CD4-positive, alpha-beta memory T cell (primary cell): Measurements from ENCODE around the gene SLC6A17. TPM values are rescaled to one million over a fixed set of nuclear protein-coding genes. Genes with fewer than 3 reads are reported as not detected.

Experiments
- CTCF ChIA-PET: fragments of 350-600 bp; sonication (Branson Sonifier 250); formaldehyde crosslinking; loops from one replicate; lab custom pipeline; 2021; ENCODE audit warnings: inconsistent platforms; ENCODE audit not compliant: partially characterized antibody; lab: Charles Lee
- POLR2A ChIA-PET: fragments of 350-600 bp; sonication (Branson Sonifier 250); formaldehyde crosslinking; loops from one replicate; lab custom pipeline; 2021; ENCODE audit not compliant: partially characterized antibody; lab: Charles Lee
- DNase-seq, 5 donors: peaks; one replicate each; pipeline versions ENCODE4 v3.0.0 to v3.0.0-alpha.2; 2020 to 2022; ENCODE audit warnings: mixed read lengths in 1 of 5
- H3K27ac ChIP-seq: one replicate; pipeline ENCODE4 v1.7.0; 2013; ENCODE audit warnings: low read depth, low read length
- H3K27me3 ChIP-seq: 2 replicates; pipeline ENCODE4 v1.7.0; 2013; ENCODE audit warnings: mild to moderate bottlenecking, low read length, moderate library complexity; ENCODE audit not compliant: insufficient read depth
- H3K36me3 ChIP-seq: 2 replicates; pipeline ENCODE4 v1.7.0; 2013; ENCODE audit warnings: mild to moderate bottlenecking, low read length, moderate library complexity; ENCODE audit not compliant: insufficient read depth
- H3K4me1 ChIP-seq: 2 replicates; pipeline ENCODE4 v1.7.0; 2013; ENCODE audit warnings: mild to moderate bottlenecking, low read length, moderate library complexity; ENCODE audit not compliant: insufficient read depth
- H3K4me3 ChIP-seq, 2 donors: one replicate each; pipeline ENCODE4 v1.7.0; 2013; ENCODE audit warnings: low read length in 2 of 2, mild to moderate bottlenecking in 1 of 2
- H3K9me3 ChIP-seq, 2 donors: one replicate each; pipeline ENCODE4 v1.7.0; 2013; ENCODE audit warnings: low read length in 2 of 2, control low read depth in 1 of 2; ENCODE audit not compliant: control insufficient read depth in 1 of 2
- H3K27ac Mint-ChIP-seq, 7 donors: one replicate each; pipeline ENCODE4 v1.8.0; 2020 to 2021; ENCODE audit warnings: mixed read lengths in 7 of 7, mild to moderate bottlenecking in 6 of 7, inconsistent platforms in 3 of 7, moderate library complexity in 3 of 7
- H3K27me3 Mint-ChIP-seq, 2 donors: one replicate each; pipeline ENCODE4 v1.8.0; 2020 to 2021; ENCODE audit warnings: mixed read lengths in 2 of 2
- H3K36me3 Mint-ChIP-seq, 2 donors: one replicate each; pipeline ENCODE4 v1.8.0; 2020 to 2021; ENCODE audit warnings: mixed read lengths in 2 of 2, inconsistent platforms in 1 of 2, mild to moderate bottlenecking in 1 of 2
- H3K4me1 Mint-ChIP-seq, 4 donors: one replicate each; pipeline ENCODE4 v1.8.0; 2020 to 2021; ENCODE audit warnings: mixed read lengths in 4 of 4, mild to moderate bottlenecking in 1 of 4
- H3K4me3 Mint-ChIP-seq, 8 donors: one replicate each; pipeline ENCODE4 v1.8.0; 2020 to 2021; ENCODE audit warnings: mixed read lengths in 8 of 8, mild to moderate bottlenecking in 7 of 8, moderate library complexity in 6 of 8, inconsistent platforms in 3 of 8
- H3K9me3 Mint-ChIP-seq, 8 donors: one replicate each; pipeline ENCODE4 v1.8.0; 2020 to 2021; ENCODE audit warnings: mixed read lengths in 8 of 8, mild to moderate bottlenecking in 5 of 8, inconsistent platforms in 3 of 8, moderate library complexity in 1 of 8
- intact Hi-C: fragments of 100-400 bp; cut with micrococcal nuclease; formaldehyde crosslinking; loops from one replicate; pipeline ENCODE4 v1.15.1; 2023
- polyA plus RNA-seq, 2 donors: library from polyadenylated mRNA; unstranded; fragments of 300-500 nt; fragmentation: Illumina TruSeq; gene quantifications; one replicate each; pipeline ENCODE4 v1.2.3, GENCODE V29; 2021
- total RNA-seq, 2 experiments: library from RNA; stranded (reverse); gene quantifications; one replicate each; pipeline ENCODE4 v1.2.3, GENCODE V29; 2021

Gene SLC6A17
- total and polyA plus RNA-seq, 4 experiments from 2014 or later, result not detected

DNA sequence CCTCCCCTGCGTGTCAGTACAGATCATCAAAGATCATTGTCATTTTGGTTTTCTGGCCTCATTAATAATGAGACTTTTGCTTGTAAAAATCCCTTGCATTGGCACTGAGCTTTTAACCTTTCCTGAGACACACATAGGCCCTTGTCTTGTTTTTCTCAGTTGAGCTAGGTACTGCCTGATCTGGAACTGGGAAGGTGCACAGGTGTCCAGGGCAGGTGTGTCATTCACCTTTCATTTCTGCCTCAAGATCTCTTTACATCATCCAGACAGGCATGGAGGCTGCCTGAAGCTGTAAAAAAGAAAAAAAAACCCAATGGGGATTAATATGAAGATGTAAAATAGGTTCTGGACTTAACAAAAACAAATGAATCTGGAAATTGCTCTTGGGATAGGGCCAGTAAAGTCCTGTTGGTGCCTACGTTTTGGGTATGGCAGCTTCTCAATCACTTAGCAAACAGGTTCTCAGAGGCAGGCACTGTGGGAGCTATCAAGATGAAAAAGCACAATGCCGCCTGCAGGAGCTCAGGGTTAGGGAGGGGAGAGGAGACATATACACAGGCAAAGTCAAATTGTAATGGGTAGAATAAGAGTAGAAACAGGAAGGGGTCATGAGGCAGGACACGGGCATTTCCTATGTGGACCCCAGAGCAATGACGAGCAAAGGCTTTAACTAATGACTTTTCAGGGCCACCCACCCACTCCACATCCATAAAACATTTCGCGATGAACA lies 58.8 kb downstream of the SLC6A17 start:
- intact Hi-C loops, result no loop called here
- H3K27ac Mint-ChIP-seq, result peak overlapping the region; percentile 83 to 98 (median 97)
- Histone ChIP-seq H3K36me3 (no peaks in the 10 kb centered on the region), H3K4me1 (peaks cover 44% of the 10 kb centered on the region), H3K27ac (peak overlapping the region; percentile 81), H3K9me3 (no peaks in the 10 kb centered on the region), H3K27me3 (no peaks in the 10 kb centered on the region), H3K4me3 (peak overlapping the region; percentile 27 to 57)
- peak in 1 of 5 donors; percentile 6 for DNase-seq
- H3K4me3 Mint-ChIP-seq, result peak overlapping the region; percentile 78 to 95 (median 87)
- H3K36me3 Mint-ChIP-seq, result peaks cover 0 to 9% of the 10 kb centered on the region in 2 donors
- ChIA-PET POLR2A (interaction anchor here (0.6 to 7.2 kb wide), 10 partner anchors 100 to 755 kb away, joined by 3 to 169 read pairs (median 3); partner anchors contain the start of genes GNAI3, LAMTOR5, LRIF1 and RBM15), CTCF (interaction anchor here (0.8 to 13.7 kb wide), 32 partner anchors 7 to 572 kb away, joined by 3 to 724 read pairs (median 6); partner anchors contain the start of genes LAMTOR5 and RBM15)
- H3K9me3 Mint-ChIP-seq, result peaks cover 0 to 2% (median 0%) of the 10 kb centered on the region in 8 donors
- H3K27me3 Mint-ChIP-seq, result no peaks in the 10 kb centered on the region
- peaks cover 29 to 59% (median 40%) of the 10 kb centered on the region in 4 donors for H3K4me1 Mint-ChIP-seq

DNA sequence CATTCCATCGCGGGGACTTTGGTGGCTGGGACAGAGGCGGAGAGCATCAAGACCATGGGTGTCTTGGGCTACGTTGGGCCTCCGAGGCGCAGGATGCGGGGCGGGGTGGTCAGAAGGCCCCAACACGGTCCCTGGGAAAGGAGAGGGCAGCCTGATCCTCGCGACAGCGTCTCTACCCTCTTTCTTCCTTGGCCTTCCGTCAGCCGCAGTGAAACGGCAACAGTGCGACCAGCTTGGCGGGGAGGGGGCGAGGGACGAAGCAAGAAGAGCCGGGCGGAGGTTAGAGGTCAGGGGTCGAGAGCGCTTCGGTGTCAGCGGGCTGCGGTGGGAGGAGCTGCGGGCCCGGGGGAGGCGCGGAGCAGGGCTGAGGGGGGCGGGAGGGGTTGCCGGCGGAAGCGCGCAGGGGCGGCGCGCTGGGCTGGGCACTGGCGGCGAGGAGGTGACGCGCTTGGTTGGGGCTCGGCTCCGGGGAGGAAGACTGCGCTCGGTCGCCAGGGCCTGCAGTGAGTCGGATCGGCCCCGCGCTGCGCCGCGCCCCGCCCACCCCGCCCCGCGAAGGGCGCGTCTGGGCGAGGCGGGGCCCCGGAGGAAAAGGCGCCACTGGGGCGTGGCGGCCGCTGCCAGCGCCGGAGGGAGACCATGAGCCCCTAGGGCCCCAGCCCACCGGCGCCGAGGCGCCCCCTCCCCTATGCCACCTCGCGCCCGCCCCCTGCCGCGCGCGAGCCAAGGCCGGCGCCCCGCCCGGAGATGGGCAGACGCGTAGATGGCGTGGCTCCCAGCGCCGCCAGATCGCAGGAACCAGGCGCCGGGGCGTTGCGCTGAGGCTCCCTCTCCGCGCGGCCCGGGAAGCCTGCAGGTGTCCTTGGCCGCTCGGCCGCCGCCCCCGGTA lies 59.7 kb downstream of the SLC6A17 start, which contains the start of gene KCNC4:
Gene KCNC4, plus strand, starts transcription at position 600 of the 889 bp plus-strand sequence. CDS start 1,186 bp downstream, outside the sequence.
- Histone ChIP-seq H3K27me3 (no peaks in the 10 kb centered on the region), H3K4me3 (peak within 1 kb of the TSS; percentile 36 to 68), H3K4me1 (peaks cover 44% of the 10 kb centered on the region), H3K36me3 (no peaks in the 10 kb centered on the region), H3K27ac (peak within 1 kb of the TSS; percentile 81), H3K9me3 (no peaks in the 10 kb centered on the region)
- Mint-ChIP-seq H3K27ac (peak within 1 kb of the TSS; percentile 89 to 98 (median 97)), H3K4me3 (peak within 1 kb of the TSS; percentile 87 to 95 (median 89)), H3K27me3 (no peaks in the 10 kb centered on the region), H3K4me1 (peaks cover 32 to 64% (median 45%) of the 10 kb centered on the region in 4 donors), H3K9me3 (peaks cover 0 to 2% (median 0%) of the 10 kb centered on the region in 8 donors), H3K36me3 (peaks cover 0 to 9% of the 10 kb centered on the region in 2 donors)
- intact Hi-C loops, result loop anchor here (1.0 to 5.0 kb wide), 2 partner anchors 128 to 662 kb away; partner anchors contain the start of gene CD53
- ChIA-PET POLR2A (interaction anchor here (0.7 to 7.2 kb wide), 9 partner anchors 103 to 754 kb away, joined by 3 to 169 read pairs (median 3); partner anchors contain the start of genes GNAI3, LAMTOR5, LRIF1 and RBM15), CTCF (interaction anchor here (0.8 to 13.7 kb wide), 12 partner anchors 14 to 571 kb away, joined by 3 to 724 read pairs (median 22); partner anchors contain the start of genes LAMTOR5 and RBM15)
- peak; percentile 91 to 95 (median 94) for DNase-seq

DNA sequence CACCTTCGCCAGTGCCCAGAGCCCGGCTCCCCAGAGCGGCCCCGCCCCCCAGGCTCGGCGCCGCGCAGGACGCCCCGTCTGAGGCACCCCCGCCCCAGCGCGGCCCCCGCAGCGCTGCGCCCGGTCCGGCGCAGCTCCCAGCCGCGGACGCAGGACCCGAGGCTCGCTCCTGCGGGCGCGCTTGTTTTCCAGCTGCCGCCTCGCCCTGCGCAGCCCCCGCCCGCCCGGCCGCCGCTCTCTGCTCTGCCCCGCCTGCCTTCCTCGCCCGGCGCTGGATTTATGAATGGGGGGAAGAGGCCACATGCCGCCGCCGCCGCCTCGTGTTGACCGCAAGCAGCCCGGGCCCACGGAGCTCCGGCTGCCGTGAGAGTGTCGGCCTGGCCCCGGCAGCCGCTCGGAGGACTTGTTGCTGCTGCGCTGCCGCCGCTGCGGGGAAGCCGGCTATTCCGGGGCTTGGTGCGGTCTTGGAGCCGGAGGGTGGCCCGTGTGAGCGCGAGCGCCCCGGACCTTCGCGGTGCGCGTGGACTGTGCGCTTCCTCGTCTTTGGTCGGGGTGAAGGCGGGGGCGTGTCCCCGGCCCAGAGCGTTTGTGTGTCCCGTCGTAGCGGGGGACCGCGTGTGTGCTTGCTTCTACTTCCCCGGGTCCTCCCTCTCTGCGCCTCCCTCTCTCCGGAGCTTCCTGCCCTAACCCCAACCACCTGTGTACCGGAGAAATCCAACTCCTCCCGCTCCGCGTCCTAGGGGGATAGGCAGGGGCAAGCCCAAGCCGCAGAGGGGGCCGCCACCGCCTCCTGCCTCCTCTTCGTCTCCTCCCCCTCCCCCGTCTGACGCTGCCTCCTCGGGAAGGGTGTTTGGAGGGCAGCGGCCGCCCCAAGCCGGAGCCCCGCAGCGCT lies 60.6 kb downstream of the SLC6A17 start:
- peak overlapping the region; percentile 51 for H3K27ac ChIP-seq
- no peaks in the 10 kb centered on the region for H3K36me3 ChIP-seq
- peak; percentile 59 to 68 (median 65) for DNase-seq
- H3K27ac Mint-ChIP-seq, result peak overlapping the region; percentile 87 to 95 (median 94)
- no peaks in the 10 kb centered on the region for H3K27me3 Mint-ChIP-seq
- H3K4me3 Mint-ChIP-seq, result peak overlapping the region; percentile 87 to 91 (median 89)
- H3K9me3 Mint-ChIP-seq, result peaks cover 0 to 2% (median 0%) of the 10 kb centered on the region in 8 donors
- ChIA-PET POLR2A (interaction anchor here (0.6 to 7.2 kb wide), 8 partner anchors 14 to 197 kb away, joined by 3 to 169 read pairs (median 4); partner anchors contain the start of genes LAMTOR5, RBM15 and STRIP1), CTCF (interaction anchor here (0.8 to 13.7 kb wide), 5 partner anchors 8 to 285 kb away, joined by 3 to 724 read pairs (median 7); no protein-coding TSS in a partner anchor)
- intact Hi-C loops, result loop anchor here (1.0 to 5.0 kb wide), 2 partner anchors 127 to 661 kb away; partner anchors contain the start of gene CD53
- H3K27me3 ChIP-seq, result no peaks in the 10 kb centered on the region
- peak overlapping the region; percentile 36 to 68 for H3K4me3 ChIP-seq
- H3K9me3 ChIP-seq, result no peaks in the 10 kb centered on the region
- peaks cover 44% of the 10 kb centered on the region for H3K4me1 ChIP-seq
- peaks cover 35 to 66% (median 45%) of the 10 kb centered on the region in 4 donors for H3K4me1 Mint-ChIP-seq
- H3K36me3 Mint-ChIP-seq, result peaks cover 0 to 9% of the 10 kb centered on the region in 2 donors

DNA sequence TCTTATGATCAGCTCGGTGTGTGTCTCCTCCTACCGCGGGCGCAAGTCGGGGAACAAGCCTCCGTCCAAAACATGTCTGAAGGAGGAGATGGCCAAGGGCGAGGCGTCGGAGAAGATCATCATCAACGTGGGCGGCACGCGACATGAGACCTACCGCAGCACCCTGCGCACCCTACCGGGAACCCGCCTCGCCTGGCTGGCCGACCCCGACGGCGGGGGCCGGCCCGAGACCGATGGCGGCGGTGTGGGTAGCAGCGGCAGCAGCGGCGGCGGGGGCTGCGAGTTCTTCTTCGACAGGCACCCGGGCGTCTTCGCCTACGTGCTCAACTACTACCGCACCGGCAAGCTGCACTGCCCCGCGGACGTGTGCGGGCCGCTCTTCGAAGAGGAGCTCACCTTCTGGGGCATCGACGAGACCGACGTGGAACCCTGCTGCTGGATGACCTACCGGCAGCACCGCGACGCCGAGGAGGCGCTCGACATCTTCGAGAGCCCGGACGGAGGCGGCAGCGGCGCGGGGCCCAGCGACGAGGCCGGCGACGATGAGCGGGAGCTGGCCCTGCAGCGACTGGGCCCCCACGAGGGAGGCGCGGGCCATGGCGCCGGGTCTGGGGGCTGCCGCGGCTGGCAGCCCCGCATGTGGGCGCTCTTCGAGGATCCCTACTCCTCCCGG lies 61.3 kb downstream of the SLC6A17 start:
- Histone ChIP-seq H3K36me3 (no peaks in the 10 kb centered on the region), H3K4me1 (peaks cover 44% of the 10 kb centered on the region), H3K4me3 (peak overlapping the region; percentile 11 to 68), H3K27me3 (no peaks in the 10 kb centered on the region), H3K9me3 (no peaks in the 10 kb centered on the region), H3K27ac (peak overlapping the region; percentile 51)
- ChIA-PET CTCF (interaction anchor here (1.0 to 13.7 kb wide), 5 partner anchors 9 to 249 kb away, joined by 4 to 724 read pairs (median 9); no protein-coding TSS in a partner anchor), POLR2A (interaction anchor here (1.0 to 7.2 kb wide), 7 partner anchors 8 to 196 kb away, joined by 3 to 169 read pairs (median 4); partner anchors contain the start of genes LAMTOR5 and RBM15)
- Mint-ChIP-seq H3K36me3 (peaks cover 0 to 9% of the 10 kb centered on the region in 2 donors), H3K27me3 (no peaks in the 10 kb centered on the region), H3K4me1 (peaks cover 37 to 70% (median 46%) of the 10 kb centered on the region in 4 donors), H3K9me3 (peaks cover 0 to 2% (median 0%) of the 10 kb centered on the region in 8 donors), H3K27ac (peak overlapping the region; percentile 87 to 95 (median 94)), H3K4me3 (peak overlapping the region; percentile 87 to 91 (median 89))
- DNase-seq, result peak in 1 of 5 donors; percentile 50
- intact Hi-C loops, result loop anchor here (5.0 kb wide), 1 partner anchor 661 kb away; the partner anchor contains the start of gene CD53

DNA sequence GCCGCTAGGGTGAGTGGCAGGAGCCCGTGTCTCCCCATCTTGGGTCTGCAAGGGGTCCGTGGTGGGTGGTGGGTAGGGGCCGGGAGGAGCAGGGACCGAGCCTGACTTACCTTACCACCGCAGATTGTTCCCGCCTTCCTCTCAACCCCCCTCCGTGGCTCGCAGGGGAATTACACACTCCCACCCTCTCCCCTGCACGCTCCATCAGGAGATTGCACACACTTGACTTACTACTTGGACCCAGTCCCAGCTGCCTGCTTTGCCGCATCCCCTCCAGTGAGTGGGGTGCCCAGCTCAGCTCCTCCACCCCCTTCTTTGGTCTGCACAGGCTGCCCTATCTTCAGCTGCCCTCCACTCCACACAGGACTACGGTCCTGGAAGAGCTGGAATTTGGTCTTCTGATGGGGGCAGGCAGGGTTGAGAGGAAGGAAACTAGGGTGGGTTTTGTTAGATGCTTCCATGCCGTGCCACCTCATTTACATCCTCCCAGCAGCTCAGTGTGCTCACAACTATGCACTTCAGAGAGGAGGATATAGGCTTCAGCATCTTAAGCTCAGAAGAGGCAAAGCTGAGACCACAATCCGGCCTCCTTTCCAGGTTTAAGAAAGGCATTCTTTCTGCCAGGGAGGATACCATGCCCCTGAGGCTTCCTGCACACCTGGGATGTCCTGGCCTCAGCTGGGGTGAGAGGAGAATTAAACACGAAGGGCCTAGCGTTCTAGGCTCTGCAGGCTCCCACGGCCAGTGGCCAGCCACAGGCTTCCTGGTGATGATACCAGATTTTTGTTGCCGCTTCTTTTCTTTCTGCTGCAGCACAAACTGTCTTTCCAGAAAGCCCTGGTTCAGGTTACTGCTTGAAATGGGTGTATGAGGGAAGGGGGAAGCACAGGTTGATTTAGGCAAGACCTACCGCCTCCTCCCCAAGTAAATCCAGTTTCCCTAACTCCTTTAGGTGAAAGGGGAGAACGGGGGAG lies 62.2 kb downstream of the SLC6A17 start:
- Mint-ChIP-seq H3K4me1 (peaks cover 39 to 69% (median 44%) of the 10 kb centered on the region in 4 donors), H3K27ac (peak overlapping the region; percentile 53 to 91 (median 79))

More for the DNA sequence above, 62.2 kb downstream of the SLC6A17 start:
- Histone ChIP-seq H3K27ac (no peak overlapping the region), H3K4me1 (peaks cover 42% of the 10 kb centered on the region), H3K4me3 (no peak overlapping the region), H3K36me3 (no peaks in the 10 kb centered on the region), H3K9me3 (no peaks in the 10 kb centered on the region), H3K27me3 (no peaks in the 10 kb centered on the region)
- H3K4me3 Mint-ChIP-seq, result peak overlapping the region; percentile 71 to 83 (median 80)
- CTCF ChIA-PET, result interaction anchor here (1.0 to 13.7 kb wide), 5 partner anchors 9 to 248 kb away, joined by 5 to 724 read pairs (median 9); no protein-coding TSS in a partner anchor
- no peaks in the 10 kb centered on the region for H3K27me3 Mint-ChIP-seq
- H3K9me3 Mint-ChIP-seq, result peaks cover 0 to 2% (median 0%) of the 10 kb centered on the region in 8 donors
- peak in 1 of 5 donors; percentile 36 for DNase-seq
- intact Hi-C loops, result loop anchor here (5.0 kb wide), 1 partner anchor 660 kb away; the partner anchor contains the start of gene CD53
- POLR2A ChIA-PET, result interaction anchor here (1.0 to 7.2 kb wide), 7 partner anchors 9 to 195 kb away, joined by 3 to 169 read pairs (median 4); partner anchors contain the start of genes LAMTOR5 and RBM15
- peaks cover 0 to 9% of the 10 kb centered on the region in 2 donors for H3K36me3 Mint-ChIP-seq
